Measurements from ENCODE around the gene FOXRED2.
"Not testable (repeated sequence)": the region's sequence is repeated elsewhere in the genome, so short reads cannot be mapped to it uniquely, and the experiment has no call there.

Gene FOXRED2

DNA sequence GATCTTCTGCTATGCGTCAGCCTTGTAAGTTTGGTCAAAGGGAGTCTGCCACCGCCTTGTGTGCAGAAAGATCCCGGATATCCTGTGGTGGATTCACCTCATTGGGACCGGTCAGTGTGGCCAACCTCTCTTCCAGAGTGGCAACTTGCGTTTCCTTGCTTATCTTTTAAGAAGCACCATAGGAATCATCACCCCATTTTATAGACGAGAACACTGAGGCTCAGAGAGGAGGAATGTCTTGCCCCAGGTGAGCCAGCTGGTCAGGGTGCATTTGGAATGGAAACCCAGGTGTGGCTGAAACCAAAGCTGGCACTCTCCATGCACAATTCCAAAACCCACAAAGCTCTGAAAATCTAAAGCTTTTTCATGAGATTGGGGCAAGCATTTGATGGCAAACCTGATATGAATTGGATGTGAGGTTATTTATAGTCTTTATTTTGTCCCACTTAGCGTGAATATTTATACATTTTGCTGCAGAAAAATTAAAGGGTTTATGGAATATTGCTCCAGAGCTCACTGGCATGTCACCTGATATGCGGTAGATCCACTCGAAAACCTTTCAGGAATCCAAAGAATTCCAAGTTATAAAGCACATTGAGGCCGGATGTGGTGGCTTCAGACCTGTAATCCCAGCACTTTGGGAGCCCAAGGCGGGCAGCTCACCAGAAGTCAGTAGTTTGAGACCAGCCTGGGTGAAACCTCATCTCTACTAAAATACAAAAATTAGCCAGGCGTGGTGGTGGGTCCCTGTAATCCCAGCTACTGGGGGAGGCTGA lies 34.2 kb upstream of the FOXRED2 start:
- Histone ChIP-seq H3K4me1 (ENCODE audit: control insufficient read depth, insufficient read depth, low read length) (peaks cover 19% of the 10 kb centered on the region), H3K27me3 (ENCODE audit: control insufficient read depth, insufficient read depth, low read length) (peaks cover 19% of the 10 kb centered on the region), H3K4me2 (ENCODE audit: low read length) (no peak overlapping the region), H3K4me3 (ENCODE audit: low read length) (no peak overlapping the region), H3K36me3 (ENCODE audit: insufficient read depth, low read length) (no peaks in the 10 kb centered on the region), H3K9me3 (replicated peaks; ENCODE audit: low read length) (no peaks in the 10 kb centered on the region), H3K9ac (ENCODE audit: low read depth, low read length) (peak overlapping the region; percentile 41)

DNA sequence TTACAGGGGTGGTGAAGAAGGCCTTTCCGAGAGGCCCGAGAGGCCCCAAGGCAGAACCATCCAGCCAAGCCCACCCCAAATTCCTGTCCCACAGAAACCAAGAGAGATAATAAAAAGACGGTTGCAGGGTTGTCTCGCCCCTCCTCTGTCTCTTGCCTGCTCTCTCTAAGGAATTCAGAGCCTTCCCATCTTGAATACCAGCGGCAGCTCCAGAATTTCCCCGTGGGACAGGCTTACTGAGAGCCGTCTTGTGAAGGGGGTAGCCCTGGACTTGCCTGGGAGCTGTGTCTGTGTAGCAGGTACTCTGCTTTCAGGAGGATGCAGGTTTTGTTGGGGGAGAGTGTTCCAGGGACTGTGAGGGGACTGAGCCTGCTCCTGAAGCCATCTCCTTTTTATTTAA lies 31.7 kb upstream of the FOXRED2 start:
- H3K9ac ChIP-seq (ENCODE audit: low read depth, low read length): no peak overlapping the region
- no peaks in the 10 kb centered on the region for H3K9me3 ChIP-seq (replicated peaks; ENCODE audit: low read length)
- H3K4me3 ChIP-seq (ENCODE audit: low read length): no peak overlapping the region
- H3K4me1 ChIP-seq (ENCODE audit: control insufficient read depth, insufficient read depth, low read length): peaks cover 12% of the 10 kb centered on the region
- no peaks in the 10 kb centered on the region for H3K36me3 ChIP-seq (ENCODE audit: insufficient read depth, low read length)
- H3K4me2 ChIP-seq (ENCODE audit: low read length): no peak overlapping the region
- peaks cover 19% of the 10 kb centered on the region for H3K27me3 ChIP-seq (ENCODE audit: control insufficient read depth, insufficient read depth, low read length)

DNA sequence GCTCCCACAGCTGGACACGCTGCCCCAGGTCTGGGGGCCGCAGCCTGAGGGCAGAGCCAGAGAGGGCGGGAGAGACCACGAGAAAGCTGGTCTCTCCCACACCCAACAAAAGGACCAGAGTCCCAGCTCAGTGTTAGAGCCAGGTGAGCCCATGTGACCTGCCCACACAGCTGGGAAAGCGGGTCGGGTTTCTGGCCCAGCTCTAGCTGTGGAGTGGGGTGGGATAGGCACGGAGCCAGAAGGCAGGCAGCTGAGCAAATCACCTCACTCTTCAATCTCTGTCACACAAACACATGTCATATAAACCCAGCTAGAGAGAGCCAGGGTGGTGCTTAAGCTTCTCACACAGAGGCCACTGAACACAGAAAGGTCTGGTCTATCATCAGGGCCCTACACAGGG lies 29.9 kb upstream of the FOXRED2 start:
- Histone ChIP-seq H3K9me3 (replicated peaks; ENCODE audit: low read length) (no peaks in the 10 kb centered on the region), H3K9ac (ENCODE audit: low read depth, low read length) (no peak overlapping the region), H3K4me2 (ENCODE audit: low read length) (no peak overlapping the region), H3K4me3 (ENCODE audit: low read length) (no peak overlapping the region), H3K4me1 (ENCODE audit: control insufficient read depth, insufficient read depth, low read length) (peaks cover 5% of the 10 kb centered on the region), H3K36me3 (ENCODE audit: insufficient read depth, low read length) (no peaks in the 10 kb centered on the region), H3K27me3 (ENCODE audit: control insufficient read depth, insufficient read depth, low read length) (peaks cover 19% of the 10 kb centered on the region)

DNA sequence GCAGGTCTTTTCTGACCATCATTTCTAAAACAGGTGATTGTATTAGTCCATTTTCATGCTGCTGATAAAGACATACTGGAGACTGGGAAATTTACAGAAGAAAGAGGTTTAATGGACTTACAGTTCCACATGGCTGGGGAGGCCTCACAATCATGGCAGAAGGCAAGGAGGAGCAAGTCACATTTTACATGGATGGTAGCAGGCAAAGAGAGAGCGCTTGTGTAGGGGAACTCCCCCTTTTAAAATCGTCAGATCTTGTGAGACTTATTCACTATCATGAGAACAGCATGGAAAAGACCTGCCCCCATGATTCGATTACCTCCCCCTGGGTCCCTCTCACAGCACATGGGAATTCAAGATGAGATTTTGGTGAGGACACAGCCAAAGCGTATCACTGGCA lies 26.5 kb upstream of the FOXRED2 start:
- H3K27me3 ChIP-seq (ENCODE audit: control insufficient read depth, insufficient read depth, low read length): peaks cover 16% of the 10 kb centered on the region
- not testable (repeated sequence) for H3K36me3 ChIP-seq (ENCODE audit: insufficient read depth, low read length); H3K9ac ChIP-seq (ENCODE audit: low read depth, low read length); H3K4me3 ChIP-seq (ENCODE audit: low read length); H3K9me3 ChIP-seq (replicated peaks; ENCODE audit: low read length); H3K4me2 ChIP-seq (ENCODE audit: low read length); H3K4me1 ChIP-seq (ENCODE audit: control insufficient read depth, insufficient read depth, low read length)

DNA sequence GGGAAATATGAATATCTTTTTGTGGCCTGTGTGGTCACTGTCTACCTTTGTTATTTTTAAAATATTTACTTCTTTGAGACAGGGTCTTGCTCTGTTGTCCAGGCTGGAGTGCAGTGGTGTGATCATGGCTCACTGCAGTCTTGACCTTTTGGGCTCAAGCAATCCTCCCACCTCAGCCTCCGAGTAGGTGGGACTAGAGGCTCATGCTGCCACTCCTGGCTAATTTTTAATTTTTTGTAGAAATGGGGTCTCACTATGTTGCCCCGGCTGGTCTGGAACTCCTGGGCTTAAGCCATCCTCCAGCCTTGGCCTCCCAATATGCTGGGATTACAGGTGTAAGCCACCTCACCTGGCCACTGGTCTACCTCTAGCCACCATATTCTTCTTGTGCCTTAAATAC lies 25.6 kb upstream of the FOXRED2 start:
- Histone ChIP-seq H3K27me3 (ENCODE audit: control insufficient read depth, insufficient read depth, low read length) (peaks cover 14% of the 10 kb centered on the region), H3K9me3 (replicated peaks; ENCODE audit: low read length) (no peaks in the 10 kb centered on the region), H3K9ac (ENCODE audit: low read depth, low read length) (no peak overlapping the region), H3K36me3 (ENCODE audit: insufficient read depth, low read length) (no peaks in the 10 kb centered on the region), H3K4me3 (ENCODE audit: low read length) (no peak overlapping the region), H3K4me1 (ENCODE audit: control insufficient read depth, insufficient read depth, low read length) (peaks cover 11% of the 10 kb centered on the region), H3K4me2 (ENCODE audit: low read length) (no peak overlapping the region)

DNA sequence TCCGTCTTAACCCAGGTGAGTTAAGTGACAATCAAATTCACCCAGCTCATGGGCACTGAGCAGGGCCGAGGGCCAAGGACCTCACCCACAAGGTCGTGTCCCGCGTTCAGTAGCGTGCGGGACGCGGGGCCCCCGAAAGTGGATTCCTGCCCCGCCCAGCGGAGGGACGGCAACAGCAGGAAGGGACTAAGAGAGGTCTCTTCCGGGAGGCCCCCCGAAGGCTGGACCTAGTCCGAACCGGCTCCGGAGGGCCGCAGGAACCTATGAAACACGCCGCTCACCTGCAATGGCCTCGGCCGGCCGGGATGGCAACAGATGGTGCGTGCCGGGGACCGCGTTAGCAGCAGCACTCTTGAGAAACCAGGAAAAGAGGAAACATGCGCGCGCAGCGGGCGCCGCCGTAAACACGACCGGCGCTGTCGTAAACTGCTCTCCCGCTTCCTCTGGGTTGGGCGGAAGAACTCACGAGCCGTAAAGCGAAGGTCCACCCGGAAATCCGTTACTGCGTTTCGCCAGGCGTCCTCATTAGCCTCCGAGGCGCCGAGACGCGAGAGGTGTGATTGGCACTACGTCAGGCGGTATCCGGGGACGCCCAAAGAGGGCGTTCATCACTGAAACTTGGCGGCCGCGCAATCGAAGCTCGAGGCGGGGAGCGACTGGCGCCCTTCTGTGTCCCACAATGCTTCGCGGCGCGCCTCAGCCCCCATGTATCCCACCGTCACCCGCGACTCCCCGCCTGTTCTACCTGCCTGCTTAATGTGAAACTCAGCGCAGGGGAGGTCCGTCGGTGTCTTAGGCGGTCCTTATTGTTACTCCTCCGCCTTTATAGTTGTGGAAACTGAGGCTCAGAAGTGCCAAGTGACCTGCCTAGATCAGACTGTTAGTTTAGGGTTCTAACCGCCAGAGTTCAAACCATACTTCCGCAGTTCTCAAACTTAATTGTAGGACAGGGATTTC lies 22.2 kb upstream of the FOXRED2 start, which contains the start of gene EIF3D:
Gene EIF3D, minus strand, starts transcription at position 372 of the 957 bp plus-strand sequence. CDS start 3,045 bp downstream, outside the sequence.
- Histone ChIP-seq H3K4me2 (ENCODE audit: low read length) (peak within 1 kb of the TSS; percentile 94), H3K4me1 (ENCODE audit: control insufficient read depth, insufficient read depth, low read length) (peaks cover 19% of the 10 kb centered on the region), H3K9me3 (replicated peaks; ENCODE audit: low read length) (no peaks in the 10 kb centered on the region), H3K9ac (ENCODE audit: low read depth, low read length) (peak within 1 kb of the TSS; percentile 99), H3K27me3 (ENCODE audit: control insufficient read depth, insufficient read depth, low read length) (no peaks in the 10 kb centered on the region), H3K4me3 (ENCODE audit: low read length) (peak within 1 kb of the TSS; percentile 96), H3K36me3 (ENCODE audit: insufficient read depth, low read length) (peaks cover 29% of the 10 kb centered on the region)

DNA sequence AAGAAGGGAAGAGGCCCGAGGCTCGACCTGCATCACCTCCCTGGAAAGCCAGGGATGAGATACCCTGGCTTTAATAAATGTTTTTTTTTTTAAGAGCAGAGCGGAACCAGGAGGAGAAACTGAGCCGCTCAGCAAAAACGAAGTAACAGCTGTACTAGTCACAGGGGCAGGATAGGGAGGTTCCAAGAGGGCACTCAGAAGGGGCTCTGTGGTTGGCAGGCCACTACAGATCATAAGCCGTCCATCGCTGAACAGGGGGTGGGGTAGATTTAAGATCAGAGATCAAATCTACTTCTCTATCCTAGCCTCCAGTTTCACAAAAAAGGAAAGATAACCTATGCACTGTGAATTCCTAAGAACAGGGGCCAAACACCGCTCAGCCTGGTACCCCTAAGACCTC lies 21.5 kb upstream of the FOXRED2 start:
- no peaks in the 10 kb centered on the region for H3K27me3 ChIP-seq (ENCODE audit: control insufficient read depth, insufficient read depth, low read length)
- H3K9ac ChIP-seq (ENCODE audit: low read depth, low read length): peak overlapping the region; percentile 99
- peaks cover 19% of the 10 kb centered on the region for H3K4me1 ChIP-seq (ENCODE audit: control insufficient read depth, insufficient read depth, low read length)
- H3K9me3 ChIP-seq (replicated peaks; ENCODE audit: low read length): no peaks in the 10 kb centered on the region
- H3K4me2 ChIP-seq (ENCODE audit: low read length): peak overlapping the region; percentile 85
- peaks cover 37% of the 10 kb centered on the region for H3K36me3 ChIP-seq (ENCODE audit: insufficient read depth, low read length)
- H3K4me3 ChIP-seq (ENCODE audit: low read length): peak overlapping the region; percentile 96

DNA sequence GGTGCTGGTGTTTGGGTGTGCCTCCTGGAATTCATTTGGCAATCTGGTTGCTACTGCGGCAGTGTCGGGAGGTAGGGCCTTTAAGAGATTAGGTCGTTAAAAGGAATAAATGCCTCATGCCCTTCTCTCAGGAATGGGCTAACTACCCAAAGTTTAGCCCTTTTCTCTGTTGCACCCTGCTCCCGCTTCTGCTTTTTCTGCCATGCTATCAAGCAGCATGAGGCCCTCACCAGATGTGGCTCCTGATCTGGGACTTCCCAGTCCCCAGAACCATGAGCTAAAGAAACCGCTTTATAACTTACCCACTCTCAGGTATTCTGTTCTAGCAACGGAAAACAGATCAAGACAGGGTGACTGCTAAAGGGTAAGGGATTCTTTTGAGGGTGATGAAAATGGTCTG lies 15.8 kb upstream of the FOXRED2 start:
- H3K4me3 ChIP-seq (ENCODE audit: low read length): no peak overlapping the region
- H3K9me3 ChIP-seq (replicated peaks; ENCODE audit: low read length): no peaks in the 10 kb centered on the region
- H3K9ac ChIP-seq (ENCODE audit: low read depth, low read length): no peak overlapping the region
- no peaks in the 10 kb centered on the region for H3K27me3 ChIP-seq (ENCODE audit: control insufficient read depth, insufficient read depth, low read length)
- H3K4me1 ChIP-seq (ENCODE audit: control insufficient read depth, insufficient read depth, low read length): peaks cover 10% of the 10 kb centered on the region
- H3K36me3 ChIP-seq (ENCODE audit: insufficient read depth, low read length): peaks cover 89% of the 10 kb centered on the region
- no peak overlapping the region for H3K4me2 ChIP-seq (ENCODE audit: low read length)

DNA sequence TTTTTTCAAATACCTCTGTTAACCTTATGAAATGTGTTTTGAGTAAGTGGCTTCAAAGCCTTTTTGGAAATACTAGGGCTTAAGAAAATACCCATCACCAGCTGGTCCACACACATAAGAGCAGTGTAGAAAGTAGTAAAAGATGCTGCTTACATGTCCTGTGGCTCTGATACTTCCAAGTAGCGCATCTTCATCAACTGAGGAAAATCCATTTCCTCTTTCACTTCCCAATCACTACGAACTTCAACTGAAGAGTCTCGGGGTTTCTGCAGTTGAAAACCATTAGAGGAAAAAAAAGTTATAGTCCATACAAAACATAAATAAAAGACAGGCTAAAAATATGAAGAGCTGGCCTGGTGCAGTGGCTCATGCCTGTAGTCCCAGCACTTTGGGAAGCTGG lies 13.6 kb upstream of the FOXRED2 start:
- H3K9me3 ChIP-seq (replicated peaks; ENCODE audit: low read length): no peaks in the 10 kb centered on the region
- no peak overlapping the region for H3K4me3 ChIP-seq (ENCODE audit: low read length)
- peaks cover 96% of the 10 kb centered on the region for H3K36me3 ChIP-seq (ENCODE audit: insufficient read depth, low read length)
- no peaks in the 10 kb centered on the region for H3K4me1 ChIP-seq (ENCODE audit: control insufficient read depth, insufficient read depth, low read length)
- no peak overlapping the region for H3K9ac ChIP-seq (ENCODE audit: low read depth, low read length)
- no peak overlapping the region for H3K4me2 ChIP-seq (ENCODE audit: low read length)
- no peaks in the 10 kb centered on the region for H3K27me3 ChIP-seq (ENCODE audit: control insufficient read depth, insufficient read depth, low read length)

DNA sequence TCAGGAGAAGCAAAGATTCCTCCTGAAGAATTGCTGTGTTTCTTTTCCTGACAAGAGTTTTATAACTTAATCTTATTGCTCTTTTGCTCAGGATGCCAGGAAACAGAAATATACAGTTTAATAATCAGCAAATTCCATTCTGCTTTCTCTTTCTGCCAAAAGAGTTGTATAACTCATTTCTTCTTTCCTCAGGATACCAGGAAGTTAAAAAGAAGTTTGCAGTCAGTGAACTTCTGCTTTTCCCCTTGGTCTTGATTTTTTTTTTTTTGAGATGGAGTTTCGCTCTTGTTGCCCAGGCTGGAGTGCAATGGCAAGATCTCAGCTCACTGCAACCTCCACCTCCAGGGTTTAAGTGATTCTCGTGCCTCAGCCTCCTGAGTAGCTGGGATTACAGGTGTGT lies 13.1 kb upstream of the FOXRED2 start:
- not testable (repeated sequence) for H3K4me2 ChIP-seq (ENCODE audit: low read length); H3K27me3 ChIP-seq (ENCODE audit: control insufficient read depth, insufficient read depth, low read length); H3K9ac ChIP-seq (ENCODE audit: low read depth, low read length); H3K9me3 ChIP-seq (replicated peaks; ENCODE audit: low read length); H3K4me1 ChIP-seq (ENCODE audit: control insufficient read depth, insufficient read depth, low read length); H3K4me3 ChIP-seq (ENCODE audit: low read length)
- peaks cover 93% of the 10 kb centered on the region for H3K36me3 ChIP-seq (ENCODE audit: insufficient read depth, low read length)

DNA sequence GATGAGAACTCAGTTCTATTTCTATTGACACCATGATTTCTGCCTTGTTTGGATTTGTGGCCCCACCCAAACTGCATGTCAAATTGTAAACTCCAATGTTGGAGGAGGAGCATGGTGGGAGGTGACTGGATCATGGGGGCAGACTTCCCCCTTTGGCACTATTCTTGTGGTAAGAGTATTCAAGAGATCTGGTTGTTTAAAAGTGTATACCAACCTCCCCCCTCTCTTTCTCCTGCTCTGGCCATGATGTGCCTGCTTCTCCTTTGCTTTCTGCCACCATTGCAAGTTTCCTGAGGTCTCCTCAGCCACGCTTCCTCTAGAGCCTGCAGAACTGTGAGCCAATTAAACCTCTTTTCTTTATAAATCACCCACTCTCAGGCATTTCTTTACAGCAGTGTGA lies 7.9 kb upstream of the FOXRED2 start:
- no peak overlapping the region for H3K9ac ChIP-seq (ENCODE audit: low read depth, low read length)
- no peak overlapping the region for H3K4me2 ChIP-seq (ENCODE audit: low read length)
- H3K9me3 ChIP-seq (replicated peaks; ENCODE audit: low read length): no peaks in the 10 kb centered on the region
- H3K27me3 ChIP-seq (ENCODE audit: control insufficient read depth, insufficient read depth, low read length): no peaks in the 10 kb centered on the region
- peaks cover 88% of the 10 kb centered on the region for H3K36me3 ChIP-seq (ENCODE audit: insufficient read depth, low read length)
- no peak overlapping the region for H3K4me3 ChIP-seq (ENCODE audit: low read length)
- no peaks in the 10 kb centered on the region for H3K4me1 ChIP-seq (ENCODE audit: control insufficient read depth, insufficient read depth, low read length)

Measured in skeletal muscle satellite cell (primary cell).